Adrenal gland (tissue), 5 donors: ENCODE results near the gene MEGF11.

ENCODE experiments used
- CTCF ChIP-seq, 6 experiments: fragments of 450-650 bp in 4 of 6; fragments of 200-600 bp in 2 of 6; sonication (generic) in 1 of 6; IDR thresholded peaks; 1 replicate in 5 of 6; 2 replicates in 1 of 6; pipeline versions ENCODE4 v1.5.1 to v1.8.0; 2016 to 2021; ENCODE audit warnings: antibody characterized with exemption in 6 of 6, mild to moderate bottlenecking in 2 of 6, moderate library complexity in 1 of 6
- POLR2A ChIP-seq, 2 donors: fragments of 450-650 bp; IDR thresholded peaks; one replicate each; pipeline ENCODE4 v1.6.1; 2017; ENCODE audit warnings: antibody characterized with exemption in 2 of 2, mild to moderate bottlenecking in 2 of 2, moderate library complexity in 1 of 2
- donor health status: DM: no; HTN: no; CAD: no.

GRCh38 chr15:65993236-65993635 lies 260.3 kb downstream of the MEGF11 start:
- TF ChIP-seq CTCF (IDR thresholded peaks at IDR 0.05) (no peak), POLR2A (IDR thresholded peaks at IDR 0.05) (no peak)
